GM23338 (cell line): ENCODE data around the gene LCP1. TPM values are rescaled to one million over a fixed set of nuclear protein-coding genes. Genes with fewer than 3 reads are reported as not detected.

Source experiments
- ATAC-seq: fragments of 200-7000 bp; cut with Tn5 transposase; 3 replicates; pipeline ENCODE4 v1.9.1; 2020
- DNase-seq: peaks from one replicate; pipeline ENCODE4 v3.0.0-alpha.2; 2015; ENCODE audit warnings: low spot score
- H2AFZ ChIP-seq: fragments of 200-600 bp; sonication (generic); 2 replicates; pipeline ENCODE4 v1.8.0; 2016; ENCODE audit warnings: antibody characterized with exemption, mild to moderate bottlenecking, moderate library complexity
- H3F3A ChIP-seq: fragments of 200-600 bp; sonication (generic); replicated peaks from 2 replicates; pipeline ENCODE4 v1.8.0; 2017; ENCODE audit warnings: antibody characterized with exemption, mixed run types, low read depth
- H3K27ac ChIP-seq: fragments of 200-600 bp; sonication (generic); 2 replicates; pipeline ENCODE4 v1.6.1; 2016; ENCODE audit warnings: low read depth
- H3K27me3 ChIP-seq: fragments of 200-600 bp; sonication (generic); 2 replicates; pipeline ENCODE4 v1.8.0; 2016; ENCODE audit warnings: mild to moderate bottlenecking, mixed run types, moderate library complexity; ENCODE audit not compliant: insufficient read depth
- H3K36me3 ChIP-seq: fragments of 200-600 bp; sonication (generic); 2 replicates; pipeline ENCODE4 v1.8.0; 2016; ENCODE audit warnings: mild to moderate bottlenecking; ENCODE audit not compliant: insufficient read depth
- H3K4me1 ChIP-seq: fragments of 200-600 bp; sonication (generic); 2 replicates; pipeline ENCODE4 v1.8.0; 2016; ENCODE audit warnings: mild to moderate bottlenecking, moderate library complexity; ENCODE audit not compliant: insufficient read depth
- H3K4me2 ChIP-seq: fragments of 200-600 bp; sonication (generic); 2 replicates; pipeline ENCODE4 v1.7.1; 2017; ENCODE audit warnings: mixed run types
- H3K4me3 ChIP-seq: fragments of 200-600 bp; sonication (generic); 2 replicates; pipeline ENCODE4 v1.6.1; 2016; ENCODE audit warnings: mixed run types
- H3K79me2 ChIP-seq: fragments of 200-600 bp; sonication (generic); replicated peaks from 2 replicates; pipeline ENCODE4 v1.8.0; 2017; ENCODE audit warnings: mild to moderate bottlenecking; ENCODE audit not compliant: insufficient read depth
- H3K9me2 ChIP-seq: fragments of 200-600 bp; sonication (generic); 2 replicates; pipeline ENCODE4 v1.8.0; 2017; ENCODE audit not compliant: insufficient read depth
- H4K20me1 ChIP-seq: fragments of 200-600 bp; sonication (generic); replicated peaks from 2 replicates; pipeline ENCODE4 v1.8.0; 2017; ENCODE audit warnings: mild to moderate bottlenecking; ENCODE audit not compliant: insufficient read depth
- H3K27ac Mint-ChIP-seq: 2 replicates; pipeline ENCODE4 v1.8.0; 2020; ENCODE audit warnings: inconsistent platforms, mild to moderate bottlenecking, moderate library complexity, mixed read lengths
- H3K27me3 Mint-ChIP-seq: 3 replicates; pipeline ENCODE4 v1.8.0; 2022; ENCODE audit warnings: low read depth, mild to moderate bottlenecking, moderate library complexity, mixed read lengths, inconsistent platforms; ENCODE audit not compliant: insufficient read depth, poor library complexity
- H3K36me3 Mint-ChIP-seq: 3 replicates; pipeline ENCODE4 v1.8.0; 2021; ENCODE audit warnings: low read depth, mild to moderate bottlenecking, inconsistent platforms, moderate library complexity, mixed read lengths
- H3K4me1 Mint-ChIP-seq: 3 replicates; pipeline ENCODE4 v1.8.0; 2020; ENCODE audit warnings: mild to moderate bottlenecking, inconsistent platforms, mixed read lengths
- H3K4me3 Mint-ChIP-seq: 3 replicates; pipeline ENCODE4 v1.8.0; 2021; ENCODE audit warnings: moderate library complexity, mild to moderate bottlenecking, inconsistent platforms, mixed read lengths
- H3K9me3 Mint-ChIP-seq: 3 replicates; pipeline ENCODE4 v1.8.0; 2020; ENCODE audit warnings: moderate library complexity, mild to moderate bottlenecking, inconsistent platforms, mixed read lengths
- CREB1 ChIP-seq: fragments of 250-450 bp; sonication (Bioruptor Pico); IDR thresholded peaks from 2 replicates; pipeline ENCODE4 v1.5.0; 2020; ENCODE audit warnings: low read depth, mild to moderate bottlenecking, moderate library complexity
- CTCF ChIP-seq, 2 experiments: fragments of 200-600 bp in 1 of 2; sonication (generic) in 1 of 2; conservative IDR thresholded peaks; 2 replicates each; pipeline versions ENCODE4 v1.5.1 to v1.6.1; 2016 to 2017; ENCODE audit warnings: antibody characterized with exemption in 2 of 2, low read depth in 2 of 2, mild to moderate bottlenecking in 2 of 2, moderate library complexity in 1 of 2
- EZH2phosphoT487 ChIP-seq: fragments of 200-600 bp; sonication (generic); IDR thresholded peaks from one replicate; pipeline ENCODE4 v1.8.1; 2018; ENCODE audit warnings: antibody characterized with exemption; ENCODE audit not compliant: unreplicated experiment
- JUNB ChIP-seq: IDR thresholded peaks from one replicate; pipeline ENCODE4 v1.6.1; 2016; ENCODE audit warnings: antibody characterized with exemption; ENCODE audit not compliant: unreplicated experiment
- NANOG ChIP-seq: IDR thresholded peaks from 2 replicates; pipeline ENCODE4 v1.6.1; 2016; ENCODE audit warnings: antibody characterized with exemption, borderline replicate concordance
- POLR2AphosphoS5 ChIP-seq: IDR thresholded peaks from 2 replicates; pipeline ENCODE4 v1.6.1; 2016; ENCODE audit warnings: antibody characterized with exemption, low read depth
- REST ChIP-seq: IDR thresholded peaks from one replicate; pipeline ENCODE4 v1.6.1; 2018; ENCODE audit warnings: antibody characterized with exemption; ENCODE audit not compliant: unreplicated experiment
- STAT1 ChIP-seq: IDR thresholded peaks from one replicate; pipeline ENCODE4 v1.6.1; 2016; ENCODE audit warnings: antibody characterized with exemption; ENCODE audit not compliant: unreplicated experiment
- ZNF114 ChIP-seq: fragments of 250-450 bp; sonication (Bioruptor Pico); IDR thresholded peaks from 2 replicates; pipeline ENCODE4 v1.5.0; 2020; ENCODE audit warnings: mild to moderate bottlenecking, moderate library complexity
- ZNF331 ChIP-seq: fragments of 250-450 bp; sonication (Bioruptor Pico); IDR thresholded peaks from 2 replicates; pipeline ENCODE4 v1.5.0; 2020; ENCODE audit warnings: low read depth, mild to moderate bottlenecking, moderate library complexity
- polyA plus RNA-seq: library from polyadenylated mRNA; unstranded; fragments of >200 nt; fragmentation: Nextera tagmentation; extraction: Ambion mirVana; gene quantifications from 2 replicates; pipeline ENCODE4 v1.2.1, GENCODE V29; 2016
- total RNA-seq: library from RNA; depleted of rRNA; stranded (reverse); fragments of >200 nt; shearing (Covaris generic); gene quantifications from 2 replicates; pipeline ENCODE4 v1.2.3, GENCODE V29; 2014

LCP1 gene
- total and polyA plus RNA-seq, 2 experiments from 2014 or later: 1.9 to 3.4 TPM

GRCh38 chr13:46197299-46198048, 15.5 kb upstream of the LCP1 start:
- no peak overlapping the region for H3K27ac ChIP-seq
- no peaks in the 10 kb centered on the region for H3K79me2 ChIP-seq
- no peaks in the 10 kb centered on the region for H3K4me1 Mint-ChIP-seq
- 0 out of 2 replicates have a peak overlapping the region, but pooled peaks have one; percentile 28 for H2AFZ ChIP-seq
- ATAC-seq (no peak), DNase-seq (no peak)
- no peaks in the 10 kb centered on the region for H3K9me3 Mint-ChIP-seq
- no peaks in the 10 kb centered on the region for H3K36me3 Mint-ChIP-seq
- no peaks in the 10 kb centered on the region for H3F3A ChIP-seq
- H3K27me3 ChIP-seq: no peaks in the 10 kb centered on the region
- H3K4me3 ChIP-seq: no peak overlapping the region
- no peak overlapping the region for H3K4me2 ChIP-seq
- no peak overlapping the region for H3K27ac Mint-ChIP-seq
- H3K4me1 ChIP-seq: no peaks in the 10 kb centered on the region
- no peaks in the 10 kb centered on the region for H4K20me1 ChIP-seq
- H3K36me3 ChIP-seq: no peaks in the 10 kb centered on the region
- TF ChIP-seq JUNB (no peak), REST (no peak), CREB1 (no peak), CTCF (conservative IDR thresholded peaks at IDR 0.05; ENCODE audit: low read depth in 2 of 2) (no peak), ZNF114 (CRISPR knock-in tag) (no peak), NANOG (no peak), EZH2phosphoT487 (no peak)
- H3K4me3 Mint-ChIP-seq: no peak overlapping the region
- peaks cover 3% of the 10 kb centered on the region for H3K27me3 Mint-ChIP-seq
- peaks cover 11% of the 10 kb centered on the region; the same call in 1 of the 2 replicates for H3K9me2 ChIP-seq

GRCh38 chr13:46195016-46195415, 13.0 kb upstream of the LCP1 start:
- no peak for DNase-seq
- H3K27ac Mint-ChIP-seq: no peak overlapping the region
- peaks cover 3% of the 10 kb centered on the region for H3K27me3 Mint-ChIP-seq
- Histone ChIP-seq H4K20me1 (peaks cover 3% of the 10 kb centered on the region; the same call in 1 of the 2 replicates), H3F3A (no peaks in the 10 kb centered on the region), H3K36me3 (no peaks in the 10 kb centered on the region), H3K27ac (no peak overlapping the region), H3K27me3 (no peaks in the 10 kb centered on the region), H3K4me3 (no peak overlapping the region), H3K79me2 (no peaks in the 10 kb centered on the region), H3K4me2 (no peak overlapping the region), H2AFZ (no peak overlapping the region), H3K9me2 (peaks cover 11% of the 10 kb centered on the region; the same call in 1 of the 2 replicates), H3K4me1 (no peaks in the 10 kb centered on the region)
- ATAC-seq: no peak
- no peaks in the 10 kb centered on the region for H3K4me1 Mint-ChIP-seq
- no peaks in the 10 kb centered on the region for H3K36me3 Mint-ChIP-seq
- H3K9me3 Mint-ChIP-seq: no peaks in the 10 kb centered on the region
- no peak overlapping the region for H3K4me3 Mint-ChIP-seq
- TF ChIP-seq CREB1 (no peak), POLR2AphosphoS5 (no peak), ZNF331 (CRISPR knock-in tag) (no peak), CTCF (conservative IDR thresholded peaks at IDR 0.05; ENCODE audit: low read depth in 2 of 2) (no peak), STAT1 (no peak), JUNB (no peak), ZNF114 (CRISPR knock-in tag) (no peak), REST (no peak), EZH2phosphoT487 (no peak), NANOG (no peak)
